Measurements from ENCODE around the gene SRSF9.

Gene SRSF9

DNA sequence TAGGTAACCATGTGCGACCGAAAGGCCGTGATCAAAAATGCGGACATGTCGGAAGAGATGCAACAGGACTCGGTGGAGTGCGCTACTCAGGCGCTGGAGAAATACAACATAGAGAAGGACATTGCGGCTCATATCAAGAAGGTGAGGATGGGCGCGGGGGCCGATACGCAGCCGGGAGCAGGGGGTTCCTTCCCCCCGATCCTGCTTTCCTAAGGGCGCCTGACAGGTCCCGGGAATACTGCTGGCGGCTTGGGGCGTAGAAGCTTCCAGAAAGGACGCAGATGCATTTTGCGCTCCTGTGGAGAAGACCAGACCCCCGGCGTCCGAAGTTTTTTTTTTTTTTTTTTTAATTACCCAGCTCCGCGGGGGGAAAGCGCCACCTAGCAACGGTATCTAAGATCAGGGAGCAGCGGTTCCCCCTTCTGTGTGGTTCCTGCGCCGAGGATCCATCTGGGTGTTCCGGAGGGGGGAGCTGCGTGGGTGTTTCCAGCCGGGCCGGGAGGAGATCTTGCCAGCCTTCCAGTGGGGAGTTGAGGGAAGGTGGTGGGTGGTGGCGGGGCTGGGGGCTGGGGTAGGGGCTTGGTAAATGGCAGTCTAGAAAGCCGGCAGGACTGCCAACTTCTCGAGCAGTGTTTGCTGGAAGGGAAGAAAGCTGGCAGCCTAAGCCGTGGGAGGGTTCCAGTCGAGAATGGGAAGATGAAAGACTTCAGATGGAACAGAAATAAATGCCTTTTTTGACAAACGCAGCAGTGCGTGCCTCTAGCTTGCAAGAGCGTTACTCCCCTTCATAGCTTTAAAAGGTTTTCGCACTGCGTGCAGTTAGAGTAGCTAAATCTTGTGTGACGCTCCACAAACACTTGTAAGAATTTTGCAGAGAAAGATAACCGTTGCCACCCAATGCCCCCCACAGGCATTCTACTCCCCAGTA lies 27.1 kb upstream of the SRSF9 start:
- Histone ChIP-seq H2AFZ (ENCODE audit: low read length) (no peak overlapping the region), H3K27me3 (ENCODE audit: insufficient read depth, low read length) (no peaks in the 10 kb centered on the region), H3K36me3 (ENCODE audit: insufficient read depth, low read length) (peaks cover 30% of the 10 kb centered on the region), H3K9me3 (ENCODE audit: low read length) (no peaks in the 10 kb centered on the region), H3K27ac (ENCODE audit: low read depth, low read length, poor library complexity, severe bottlenecking) (peak overlapping the region; percentile 81), H3K9me2 (ENCODE audit: low read depth, low read length) (no peaks in the 10 kb centered on the region), H3K9ac (ENCODE audit: low read length) (peak overlapping the region; percentile 92), H3K4me3 (ENCODE audit: low read depth, low read length, poor library complexity, severe bottlenecking) (peak overlapping the region; percentile 98), H4K20me1 (ENCODE audit: insufficient read depth, low read length) (no peaks in the 10 kb centered on the region), H3F3A (ENCODE audit: insufficient read depth, low read length) (peaks cover 4% of the 10 kb centered on the region), H3K4me2 (ENCODE audit: low read length) (peak overlapping the region; percentile 100), H3K4me1 (ENCODE audit: insufficient read depth, low read length, severe bottlenecking) (peaks cover 23% of the 10 kb centered on the region), H3K79me2 (ENCODE audit: insufficient read depth, low read length) (peaks cover 19% of the 10 kb centered on the region)
- TF ChIP-seq EZH2 (IDR thresholded peaks at IDR 0.05; ENCODE audit: borderline replicate concordance, low read length) = no peak
- TF ChIP-seq, protein P1, sequence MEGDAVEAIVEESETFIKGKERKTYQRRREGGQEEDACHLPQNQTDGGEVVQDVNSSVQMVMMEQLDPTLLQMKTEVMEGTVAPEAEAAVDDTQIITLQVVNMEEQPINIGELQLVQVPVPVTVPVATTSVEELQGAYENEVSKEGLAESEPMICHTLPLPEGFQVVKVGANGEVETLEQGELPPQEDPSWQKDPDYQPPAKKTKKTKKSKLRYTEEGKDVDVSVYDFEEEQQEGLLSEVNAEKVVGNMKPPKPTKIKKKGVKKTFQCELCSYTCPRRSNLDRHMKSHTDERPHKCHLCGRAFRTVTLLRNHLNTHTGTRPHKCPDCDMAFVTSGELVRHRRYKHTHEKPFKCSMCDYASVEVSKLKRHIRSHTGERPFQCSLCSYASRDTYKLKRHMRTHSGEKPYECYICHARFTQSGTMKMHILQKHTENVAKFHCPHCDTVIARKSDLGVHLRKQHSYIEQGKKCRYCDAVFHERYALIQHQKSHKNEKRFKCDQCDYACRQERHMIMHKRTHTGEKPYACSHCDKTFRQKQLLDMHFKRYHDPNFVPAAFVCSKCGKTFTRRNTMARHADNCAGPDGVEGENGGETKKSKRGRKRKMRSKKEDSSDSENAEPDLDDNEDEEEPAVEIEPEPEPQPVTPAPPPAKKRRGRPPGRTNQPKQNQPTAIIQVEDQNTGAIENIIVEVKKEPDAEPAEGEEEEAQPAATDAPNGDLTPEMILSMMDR (IDR thresholded peaks at IDR 0.05; ENCODE audit: low read length) = peak; percentile 45

DNA sequence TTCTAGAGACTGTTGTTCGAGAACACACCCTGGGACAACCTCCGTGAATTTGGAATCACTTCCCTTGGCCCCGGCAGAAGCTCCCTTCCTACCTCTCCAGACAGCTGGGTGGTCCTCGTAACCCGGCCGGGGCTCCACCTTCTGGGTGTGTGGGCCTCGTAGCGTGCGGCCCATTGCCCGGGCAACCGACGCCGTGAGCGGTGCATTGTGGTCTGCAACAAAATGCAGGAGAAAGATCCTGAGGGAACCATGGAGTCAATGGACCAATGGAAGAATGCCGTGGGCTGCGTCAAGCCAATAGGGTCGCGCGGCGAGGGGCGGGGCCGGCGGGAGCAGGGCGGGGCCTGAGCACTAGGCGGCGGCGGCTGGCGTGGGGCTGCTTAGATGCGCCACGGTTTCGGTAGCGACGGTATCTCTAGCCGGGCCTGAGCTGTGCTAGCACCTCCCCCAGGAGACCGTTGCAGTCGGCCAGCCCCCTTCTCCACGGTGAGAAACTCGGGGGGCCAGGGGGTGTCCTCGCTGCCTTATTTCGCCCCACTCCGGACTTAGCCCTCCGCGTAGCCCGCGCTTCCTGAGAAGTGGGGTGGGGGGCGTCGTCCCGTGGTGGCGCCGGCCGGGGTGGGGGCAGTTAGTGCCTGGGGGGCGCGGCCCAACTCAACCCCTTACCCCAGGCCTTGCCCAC lies 26.3 kb upstream of the SRSF9 start, which contains the start of gene DYNLL1:
Gene DYNLL1 (plus strand): TSS at position 383 of the 682 bp plus-strand sequence. CDS start 309 bp downstream, outside the sequence.
- Histone ChIP-seq H3K27me3 (ENCODE audit: insufficient read depth, low read length) (no peaks in the 10 kb centered on the region), H2AFZ (ENCODE audit: low read length) (no peak within 1 kb of the TSS), H3K4me3 (ENCODE audit: low read depth, low read length, poor library complexity, severe bottlenecking) (peak within 1 kb of the TSS; percentile 98), H3K9me2 (ENCODE audit: low read depth, low read length) (no peaks in the 10 kb centered on the region), H3K4me1 (ENCODE audit: insufficient read depth, low read length, severe bottlenecking) (peaks cover 23% of the 10 kb centered on the region), H3K4me2 (ENCODE audit: low read length) (peak within 1 kb of the TSS; percentile 100), H3F3A (ENCODE audit: insufficient read depth, low read length) (peaks cover 4% of the 10 kb centered on the region), H4K20me1 (ENCODE audit: insufficient read depth, low read length) (no peaks in the 10 kb centered on the region), H3K36me3 (ENCODE audit: insufficient read depth, low read length) (peaks cover 29% of the 10 kb centered on the region), H3K9ac (ENCODE audit: low read length) (peak within 1 kb of the TSS; percentile 92), H3K79me2 (ENCODE audit: insufficient read depth, low read length) (peaks cover 19% of the 10 kb centered on the region), H3K27ac (ENCODE audit: low read depth, low read length, poor library complexity, severe bottlenecking) (peak within 1 kb of the TSS; percentile 81), H3K9me3 (ENCODE audit: low read length) (no peaks in the 10 kb centered on the region)
- TF ChIP-seq EZH2 (IDR thresholded peaks at IDR 0.05; ENCODE audit: borderline replicate concordance, low read length) = no peak
- TF ChIP-seq, protein P1 (IDR thresholded peaks at IDR 0.05; ENCODE audit: low read length) = no peak

DNA sequence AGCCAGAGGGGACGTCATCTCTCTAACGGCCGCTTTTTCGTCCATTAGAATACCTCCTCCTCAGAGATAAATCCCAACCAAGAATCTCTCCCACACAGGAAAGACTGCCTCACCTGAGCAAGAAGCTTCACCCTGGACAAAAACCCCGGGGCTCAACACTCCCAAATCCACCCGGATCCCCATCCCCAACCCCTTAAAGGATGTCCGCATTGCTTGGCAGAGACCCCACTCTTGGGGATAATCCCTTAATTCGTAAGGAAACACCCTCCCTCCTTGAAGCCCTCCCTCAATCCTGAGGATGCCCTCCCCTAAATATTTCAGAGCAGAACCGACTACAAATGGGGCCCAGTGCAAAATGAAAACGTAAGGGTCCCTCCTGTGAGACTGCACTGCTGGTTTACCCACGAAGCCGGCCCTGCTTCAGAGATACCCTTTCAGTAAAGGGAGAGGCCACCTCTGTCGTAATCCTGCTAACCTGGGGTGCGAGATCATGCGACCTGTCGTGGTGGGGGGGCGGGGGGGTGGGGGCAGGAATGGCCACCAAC lies 25.7 kb upstream of the SRSF9 start:
- Histone ChIP-seq H3K9ac (ENCODE audit: low read length) (peak overlapping the region; percentile 86), H3K9me2 (ENCODE audit: low read depth, low read length) (no peaks in the 10 kb centered on the region), H3K9me3 (ENCODE audit: low read length) (no peaks in the 10 kb centered on the region), H3K4me3 (ENCODE audit: low read depth, low read length, poor library complexity, severe bottlenecking) (peak overlapping the region; percentile 98), H2AFZ (ENCODE audit: low read length) (no peak overlapping the region), H3K27ac (ENCODE audit: low read depth, low read length, poor library complexity, severe bottlenecking) (peak overlapping the region; percentile 37), H3K36me3 (ENCODE audit: insufficient read depth, low read length) (peaks cover 24% of the 10 kb centered on the region), H3K79me2 (ENCODE audit: insufficient read depth, low read length) (peaks cover 19% of the 10 kb centered on the region), H3K4me2 (ENCODE audit: low read length) (peak overlapping the region; percentile 100), H3F3A (ENCODE audit: insufficient read depth, low read length) (peaks cover 4% of the 10 kb centered on the region), H3K27me3 (ENCODE audit: insufficient read depth, low read length) (no peaks in the 10 kb centered on the region), H3K4me1 (ENCODE audit: insufficient read depth, low read length, severe bottlenecking) (peaks cover 23% of the 10 kb centered on the region), H4K20me1 (ENCODE audit: insufficient read depth, low read length) (no peaks in the 10 kb centered on the region)
- TF ChIP-seq EZH2 (IDR thresholded peaks at IDR 0.05; ENCODE audit: borderline replicate concordance, low read length) = no peak
- TF ChIP-seq, protein P1 (IDR thresholded peaks at IDR 0.05; ENCODE audit: low read length) = no peak
